Neural cell (in vitro differentiated cells): ENCODE data around the gene IPO4. TPM values are rescaled to one million over a fixed set of nuclear protein-coding genes. Genes with fewer than 3 reads are reported as not detected.

ENCODE experiments used
- H2AFZ ChIP-seq: fragments of 200-600, 300-800 bp; sonication (generic), shearing (Covaris generic); 2 replicates; pipeline ENCODE4 v1.6.0; 2014; ENCODE audit warnings: low read depth, mild to moderate bottlenecking, antibody characterized with exemption, low read length, moderate library complexity
- H3F3A ChIP-seq: fragments of 200-600 bp; shearing (Covaris generic); 2 replicates; pipeline ENCODE4 v1.6.1; 2016; ENCODE audit warnings: mild to moderate bottlenecking, moderate library complexity, mixed read lengths, antibody characterized with exemption, low read length; ENCODE audit not compliant: insufficient read depth, poor library complexity, severe bottlenecking
- H3K27ac ChIP-seq: fragments of 200-600, 300-800 bp; sonication (generic), shearing (Covaris generic); 2 replicates; pipeline ENCODE4 v1.5.1; 2014; ENCODE audit warnings: mild to moderate bottlenecking, low read length, moderate library complexity
- H3K27me3 ChIP-seq: fragments of 300-800, 200-600 bp; sonication (generic), shearing (Covaris generic); 2 replicates; pipeline ENCODE4 v1.6.0; 2014; ENCODE audit warnings: mild to moderate bottlenecking, low read depth, low read length, moderate library complexity; ENCODE audit not compliant: insufficient read depth
- H3K36me3 ChIP-seq: fragments of 300-800, 200-600 bp; sonication (generic), shearing (Covaris generic); 2 replicates; pipeline ENCODE4 v1.5.1; 2014; ENCODE audit warnings: mild to moderate bottlenecking, antibody characterized with exemption, low read length, moderate library complexity; ENCODE audit not compliant: insufficient read depth
- H3K4me2 ChIP-seq: fragments of 300-800, 200-600 bp; sonication (generic), shearing (Covaris generic); 2 replicates; pipeline ENCODE4 v1.6.0; 2014; ENCODE audit warnings: mild to moderate bottlenecking, low read length
- H3K4me3 ChIP-seq: fragments of 300-800, 200-600 bp; sonication (generic), shearing (Covaris generic); 2 replicates; pipeline ENCODE4 v1.5.1; 2014; ENCODE audit warnings: mild to moderate bottlenecking, low read length, moderate library complexity
- H3K79me2 ChIP-seq: fragments of 200-600 bp; shearing (Covaris generic); replicated peaks from 2 replicates; pipeline ENCODE4 v1.6.0; 2014; ENCODE audit warnings: mild to moderate bottlenecking, low read length, moderate library complexity; ENCODE audit not compliant: insufficient read depth
- H3K9ac ChIP-seq: fragments of 300-800, 200-600 bp; sonication (generic), shearing (Covaris generic); 2 replicates; pipeline ENCODE4 v1.6.1; 2016; ENCODE audit warnings: mild to moderate bottlenecking, low read length, mixed read lengths
- H3K9me2 ChIP-seq: fragments of 200-600 bp; shearing (Covaris generic); 2 replicates; pipeline ENCODE4 v1.6.1; 2016; ENCODE audit warnings: mild to moderate bottlenecking, low read length, mixed read lengths; ENCODE audit not compliant: insufficient read depth
- H3K9me3 ChIP-seq: fragments of 200-600, 300-800 bp; sonication (generic), shearing (Covaris generic); 2 replicates; pipeline ENCODE4 v1.6.1; 2016; ENCODE audit warnings: mild to moderate bottlenecking, mixed run types, low read length, moderate library complexity, mixed read lengths
- H4K20me1 ChIP-seq: fragments of 200-600 bp; shearing (Covaris generic); 2 replicates; pipeline ENCODE4 v1.6.1; 2016; ENCODE audit warnings: mild to moderate bottlenecking, mixed run types; ENCODE audit not compliant: insufficient read depth
- EP300 ChIP-seq: fragments of 450-650 bp; conservative IDR thresholded peaks from 2 replicates; pipeline ENCODE4 v1.6.1; 2014; ENCODE audit warnings: antibody characterized with exemption, mild to moderate bottlenecking, moderate library complexity; ENCODE audit not compliant: poor library complexity, severe bottlenecking
- EZH2 ChIP-seq: fragments of 200-600, 300-800 bp; shearing (Covaris generic), sonication (generic); IDR thresholded peaks from 2 replicates; pipeline ENCODE4 v1.6.1; 2014; ENCODE audit warnings: antibody characterized with exemption, low read length, borderline replicate concordance, mild to moderate bottlenecking; ENCODE audit not compliant: insufficient read depth, poor library complexity, severe bottlenecking
- MXI1 ChIP-seq: fragments of 450-650 bp; conservative IDR thresholded peaks from 2 replicates; pipeline ENCODE4 v1.6.1; 2014; ENCODE audit warnings: antibody characterized with exemption, mild to moderate bottlenecking; ENCODE audit not compliant: poor library complexity, severe bottlenecking
- POLR2AphosphoS5 ChIP-seq: IDR thresholded peaks from 2 replicates; pipeline ENCODE4 v1.6.1; 2012
- RAD21 ChIP-seq: fragments of 450-650 bp; conservative IDR thresholded peaks from 2 replicates; pipeline ENCODE4 v1.6.1; 2014; ENCODE audit warnings: antibody characterized with exemption, mild to moderate bottlenecking, moderate library complexity
- SMC3 ChIP-seq: fragments of 450-650 bp; conservative IDR thresholded peaks from 2 replicates; pipeline ENCODE4 v1.6.1; 2014; ENCODE audit warnings: antibody characterized with exemption, mild to moderate bottlenecking, moderate library complexity; ENCODE audit not compliant: poor library complexity
- TAF1 ChIP-seq: IDR thresholded peaks from 2 replicates; pipeline ENCODE4 v1.6.1; 2012; ENCODE audit warnings: low read depth
- polyA plus RNA-seq: library from polyadenylated mRNA; depleted of rRNA; stranded (reverse); fragments of >200 nt; gene quantifications from 2 replicates; pipeline ENCODE4 v1.2.3, GENCODE V29; 2014
- TF ChIP-seq, protein P1 (sequence below): IDR thresholded peaks from 2 replicates; pipeline ENCODE4 v1.6.1; 2012; ENCODE audit warnings: borderline replicate concordance
- TF ChIP-seq, protein P2 (sequence below): fragments of 450-650 bp; IDR thresholded peaks from 2 replicates; pipeline ENCODE4 v1.5.1; 2014; ENCODE audit warnings: antibody characterized with exemption, mild to moderate bottlenecking, moderate library complexity; ENCODE audit not compliant: poor library complexity, severe bottlenecking

The IPO4 gene
- polyA plus RNA-seq, 1 donor from 2014 or later: 9.2 TPM

DNA sequence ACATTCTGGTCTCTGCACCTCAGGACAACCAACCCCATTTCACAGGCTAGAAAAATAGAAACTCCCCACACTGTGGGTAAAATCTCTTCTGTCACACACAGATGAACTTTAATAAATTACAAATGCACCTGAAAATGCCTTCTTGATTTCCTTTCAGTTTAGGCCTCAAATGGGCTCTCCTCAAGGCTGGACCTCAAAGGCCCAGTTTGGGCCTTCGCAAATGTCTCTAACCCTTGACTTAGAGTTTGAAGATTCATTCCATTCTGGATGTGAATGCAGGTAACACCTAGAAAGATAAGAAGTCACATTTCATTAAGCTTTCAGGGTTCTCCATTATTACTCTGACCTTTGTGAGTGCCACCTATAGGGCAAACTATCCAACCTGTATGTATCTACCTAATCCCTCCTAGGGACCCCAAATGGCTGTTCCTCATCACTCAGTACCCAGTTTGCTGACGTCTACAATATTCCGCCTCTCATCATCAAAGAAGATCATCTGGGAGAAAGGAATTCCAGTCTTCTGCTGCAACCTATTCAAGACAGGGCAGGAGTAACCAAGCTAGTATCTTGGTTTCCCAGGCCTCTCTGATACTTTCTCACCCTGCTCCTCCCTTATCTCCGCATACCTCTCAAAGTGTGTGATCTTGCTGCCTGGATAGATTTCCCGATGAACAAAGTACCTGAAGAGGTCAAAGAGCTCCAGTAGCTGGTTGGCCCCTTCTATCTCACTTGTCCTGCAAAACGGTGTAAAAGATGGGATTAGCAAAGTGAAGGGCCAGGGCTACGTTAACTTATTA, 25.4 kb upstream of the IPO4 start:
- H3K9ac ChIP-seq: peak overlapping the region; percentile 88
- H3K4me3 ChIP-seq: peak overlapping the region; percentile 86
- peak overlapping the region; percentile 41 for H3K4me2 ChIP-seq
- no peaks in the 10 kb centered on the region for H3K9me3 ChIP-seq
- no peaks in the 10 kb centered on the region for H3F3A ChIP-seq
- H3K79me2 ChIP-seq: peaks cover 2% of the 10 kb centered on the region
- no peak overlapping the region for H2AFZ ChIP-seq
- no peaks in the 10 kb centered on the region for H3K27me3 ChIP-seq
- no peaks in the 10 kb centered on the region for H3K36me3 ChIP-seq
- TF ChIP-seq RAD21 (no peak), MXI1 (no peak), SMC3 (no peak), POLR2AphosphoS5 (no peak), EP300 (no peak), TAF1 (no peak), EZH2 (no peak)
- TF ChIP-seq, protein P1, sequence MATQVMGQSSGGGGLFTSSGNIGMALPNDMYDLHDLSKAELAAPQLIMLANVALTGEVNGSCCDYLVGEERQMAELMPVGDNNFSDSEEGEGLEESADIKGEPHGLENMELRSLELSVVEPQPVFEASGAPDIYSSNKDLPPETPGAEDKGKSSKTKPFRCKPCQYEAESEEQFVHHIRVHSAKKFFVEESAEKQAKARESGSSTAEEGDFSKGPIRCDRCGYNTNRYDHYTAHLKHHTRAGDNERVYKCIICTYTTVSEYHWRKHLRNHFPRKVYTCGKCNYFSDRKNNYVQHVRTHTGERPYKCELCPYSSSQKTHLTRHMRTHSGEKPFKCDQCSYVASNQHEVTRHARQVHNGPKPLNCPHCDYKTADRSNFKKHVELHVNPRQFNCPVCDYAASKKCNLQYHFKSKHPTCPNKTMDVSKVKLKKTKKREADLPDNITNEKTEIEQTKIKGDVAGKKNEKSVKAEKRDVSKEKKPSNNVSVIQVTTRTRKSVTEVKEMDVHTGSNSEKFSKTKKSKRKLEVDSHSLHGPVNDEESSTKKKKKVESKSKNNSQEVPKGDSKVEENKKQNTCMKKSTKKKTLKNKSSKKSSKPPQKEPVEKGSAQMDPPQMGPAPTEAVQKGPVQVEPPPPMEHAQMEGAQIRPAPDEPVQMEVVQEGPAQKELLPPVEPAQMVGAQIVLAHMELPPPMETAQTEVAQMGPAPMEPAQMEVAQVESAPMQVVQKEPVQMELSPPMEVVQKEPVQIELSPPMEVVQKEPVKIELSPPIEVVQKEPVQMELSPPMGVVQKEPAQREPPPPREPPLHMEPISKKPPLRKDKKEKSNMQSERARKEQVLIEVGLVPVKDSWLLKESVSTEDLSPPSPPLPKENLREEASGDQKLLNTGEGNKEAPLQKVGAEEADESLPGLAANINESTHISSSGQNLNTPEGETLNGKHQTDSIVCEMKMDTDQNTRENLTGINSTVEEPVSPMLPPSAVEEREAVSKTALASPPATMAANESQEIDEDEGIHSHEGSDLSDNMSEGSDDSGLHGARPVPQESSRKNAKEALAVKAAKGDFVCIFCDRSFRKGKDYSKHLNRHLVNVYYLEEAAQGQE: no peak
- TF ChIP-seq, protein P2, sequence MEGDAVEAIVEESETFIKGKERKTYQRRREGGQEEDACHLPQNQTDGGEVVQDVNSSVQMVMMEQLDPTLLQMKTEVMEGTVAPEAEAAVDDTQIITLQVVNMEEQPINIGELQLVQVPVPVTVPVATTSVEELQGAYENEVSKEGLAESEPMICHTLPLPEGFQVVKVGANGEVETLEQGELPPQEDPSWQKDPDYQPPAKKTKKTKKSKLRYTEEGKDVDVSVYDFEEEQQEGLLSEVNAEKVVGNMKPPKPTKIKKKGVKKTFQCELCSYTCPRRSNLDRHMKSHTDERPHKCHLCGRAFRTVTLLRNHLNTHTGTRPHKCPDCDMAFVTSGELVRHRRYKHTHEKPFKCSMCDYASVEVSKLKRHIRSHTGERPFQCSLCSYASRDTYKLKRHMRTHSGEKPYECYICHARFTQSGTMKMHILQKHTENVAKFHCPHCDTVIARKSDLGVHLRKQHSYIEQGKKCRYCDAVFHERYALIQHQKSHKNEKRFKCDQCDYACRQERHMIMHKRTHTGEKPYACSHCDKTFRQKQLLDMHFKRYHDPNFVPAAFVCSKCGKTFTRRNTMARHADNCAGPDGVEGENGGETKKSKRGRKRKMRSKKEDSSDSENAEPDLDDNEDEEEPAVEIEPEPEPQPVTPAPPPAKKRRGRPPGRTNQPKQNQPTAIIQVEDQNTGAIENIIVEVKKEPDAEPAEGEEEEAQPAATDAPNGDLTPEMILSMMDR: no peak
- H3K9me2 ChIP-seq: no peaks in the 10 kb centered on the region
- no peaks in the 10 kb centered on the region for H4K20me1 ChIP-seq
- H3K27ac ChIP-seq: peak overlapping the region; percentile 92

DNA sequence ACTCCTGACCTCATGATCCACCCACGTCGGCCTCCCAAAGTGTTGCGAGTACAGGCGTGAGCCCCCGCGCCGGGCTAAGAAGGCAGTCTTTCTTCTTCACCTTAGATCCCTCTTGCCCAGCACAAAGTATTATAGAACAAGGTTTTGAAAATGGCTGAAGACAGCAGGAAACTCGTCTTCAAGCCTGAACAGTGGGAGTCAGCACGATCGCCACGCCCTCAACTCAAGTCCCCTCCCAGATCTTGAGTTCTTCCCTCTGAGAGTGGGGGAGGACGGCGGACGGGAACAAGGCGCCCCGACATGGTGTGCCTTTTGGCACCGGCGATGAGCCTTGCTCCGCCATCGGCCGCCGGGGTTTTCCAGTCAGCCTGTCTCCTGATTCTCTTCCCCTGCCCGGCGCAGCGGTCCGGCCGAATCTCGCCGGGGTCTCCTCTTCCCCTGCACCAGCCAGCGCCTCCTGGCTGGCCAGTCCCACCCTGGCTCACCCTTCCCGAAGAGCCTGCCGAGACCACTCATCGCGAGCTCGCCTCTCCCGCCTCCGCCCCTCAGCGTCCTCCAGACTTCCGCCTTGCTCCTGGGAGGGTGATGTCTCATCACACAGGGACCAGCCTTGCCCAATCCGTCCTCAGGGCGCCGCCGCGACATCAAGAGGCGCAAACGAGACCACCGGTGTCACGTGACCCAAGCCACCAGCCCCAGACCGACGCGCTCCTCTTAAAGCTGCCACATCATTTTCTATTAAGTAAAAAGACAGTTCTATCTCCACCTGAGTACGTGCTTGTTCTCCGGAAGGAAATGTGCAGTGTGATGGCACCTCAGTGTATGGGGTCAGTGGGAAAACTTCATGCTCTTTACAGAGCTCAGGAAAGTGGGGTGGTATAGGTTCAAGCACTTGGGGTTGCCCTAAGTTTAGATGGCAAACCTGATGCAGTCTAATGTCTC, 24.6 kb upstream of the IPO4 start, which contains the start of gene CHMP4A:
TSS of gene CHMP4A (minus strand) at position 565 of the 942 bp plus-strand sequence. CDS start at position 516, 49 bp downstream.
- Histone ChIP-seq H3K36me3 (no peaks in the 10 kb centered on the region), H2AFZ (peak within 1 kb of the TSS; percentile 52)
- TF ChIP-seq, protein P2: peak; percentile 40
- peak; percentile 65 for TF ChIP-seq TAF1
- TF ChIP-seq EP300: peak; percentile 54
- peak; percentile 32 for TF ChIP-seq RAD21
- TF ChIP-seq SMC3: no peak
- TF ChIP-seq, protein P1: no peak
- TF ChIP-seq EZH2: no peak
- peak; percentile 86 for TF ChIP-seq MXI1
- peak; percentile 98 for TF ChIP-seq POLR2AphosphoS5

More for the DNA sequence above, 24.6 kb upstream of the IPO4 start, which contains the start of gene CHMP4A:
- Histone ChIP-seq H3K27ac (peak within 1 kb of the TSS; percentile 92), H3K9me3 (no peaks in the 10 kb centered on the region), H3F3A (no peaks in the 10 kb centered on the region), H3K27me3 (no peaks in the 10 kb centered on the region), H3K79me2 (peaks cover 2% of the 10 kb centered on the region), H3K4me3 (peak within 1 kb of the TSS; percentile 86), H3K4me2 (peak within 1 kb of the TSS; percentile 41), H3K9me2 (no peaks in the 10 kb centered on the region), H4K20me1 (no peaks in the 10 kb centered on the region), H3K9ac (peak within 1 kb of the TSS; percentile 88)
